Ovary (tissue), 9 donors: ENCODE measurements around the gene C9orf50. TPM values are rescaled to one million over a fixed set of nuclear protein-coding genes. Genes with fewer than 3 reads are reported as not detected.
A peak's percentile ranks its signal among the peaks of the same experiment; 100 is the strongest.

Experiments
- DNase-seq, 5 donors: peaks; one replicate each; pipeline ENCODE4 v3.0.0-alpha.2; 2019 to 2020
- H3K27ac ChIP-seq, 2 donors: fragments of 200-600 bp; one replicate each; pipeline versions ENCODE4 v1.5.1 to v1.8.0; 2019 to 2022
- H3K27me3 ChIP-seq: fragments of 200-600 bp; one replicate; pipeline ENCODE4 v1.8.0; 2022
- H3K36me3 ChIP-seq: fragments of 200-600 bp; sonication (generic); one replicate; pipeline ENCODE4 v1.5.1; 2019
- H3K4me1 ChIP-seq: one replicate; pipeline ENCODE4 v1.8.1; 2013; ENCODE audit warnings: mild to moderate bottlenecking, moderate library complexity; ENCODE audit not compliant: insufficient read depth
- H3K4me3 ChIP-seq: fragments of 200-600 bp; sonication (generic); one replicate; pipeline ENCODE4 v1.5.1; 2017
- H3K9me3 ChIP-seq, 2 donors: fragments of 200-600 bp in 1 of 2; sonication (generic) in 1 of 2; one replicate each; pipeline versions ENCODE4 v1.5.1 to v1.8.1; 2013 to 2019; ENCODE audit warnings: mild to moderate bottlenecking in 1 of 2, moderate library complexity in 1 of 2
- EP300 ChIP-seq: sonication (generic); formaldehyde crosslinking; IDR thresholded peaks from one replicate; pipeline ENCODE4 v1.6.1; 2017; ENCODE audit warnings: antibody characterized with exemption
- POLR2A ChIP-seq: fragments of 450-650 bp; IDR thresholded peaks from one replicate; pipeline ENCODE4 v1.6.1; 2017; ENCODE audit warnings: antibody characterized with exemption, mild to moderate bottlenecking, moderate library complexity
- WGBS, 3 donors: extraction: QIAGEN DNeasy Blood & Tissue Kit in 1 of 3; methylation state at CpG; one replicate each; pipeline versions ENCODE4 v1.1.5 to v1.1.7; 2013 to 2017; 5-methylcytosine and 5-hydroxymethylcytosine counted together
- intact Hi-C, 4 donors: fragments of 100-400 bp; cut with DNase I; formaldehyde crosslinking; loops; one replicate each; pipeline versions ENCODE4 v1.11.0 to v1.15.1; 2022 to 2023
- polyA plus RNA-seq, 2 donors: library from polyadenylated mRNA; stranded (reverse); fragments of 200-250 nt in 1 of 2; fragments of 350-450 nt in 1 of 2; fragmentation: Illumina TruSeq in 1 of 2; extraction: RNeasy Lipid Tissue Mini Kit (QIAGEN cat#74804) in 1 of 2; gene quantifications; one replicate each; pipeline ENCODE4 v1.2.3, GENCODE V29; 2013 to 2014
- total RNA-seq, 7 donors: library from RNA; depleted of rRNA in 2 of 7; stranded (reverse); fragments of >200 nt in 2 of 7; fragmentation: NEBNext Ultra II Directional in 3 of 7; extraction: Animal tissue kit (Norgen Biotek cat#: 25700) in 3 of 7; gene quantifications; one replicate each; pipeline versions ENCODE4 v1.1.0 to v1.2.4, GENCODE V29; 2016 to 2023
- TF ChIP-seq, protein P1 (sequence below), 3 donors: fragments of 450-650 bp in 2 of 3; fragments of 200-600 bp in 1 of 3; IDR thresholded peaks; one replicate each; pipeline versions ENCODE4 v1.5.1 to v1.8.0; 2016 to 2022; ENCODE audit warnings: antibody characterized with exemption in 3 of 3, mild to moderate bottlenecking in 1 of 3
- donor health status: DM: no; HTN: no; CAD: no; lungs with moderate emphysema.
- donor health status: DM: no; HTN: no; CAD: no.
- donor health status: Bipolar disorder and iron deficiency.
- donor health status: DM: yes; HTN: yes; CAD: no.
- donor health status: DM: no; HTN: no; CAD: no.
- donor health status: DM: yes; HTN: yes; CAD: no.

The C9orf50 gene
- total and polyA plus RNA-seq, 9 donors, result 0.07 to 1.1 (median 0.30) TPM; not detected in 6

DNA sequence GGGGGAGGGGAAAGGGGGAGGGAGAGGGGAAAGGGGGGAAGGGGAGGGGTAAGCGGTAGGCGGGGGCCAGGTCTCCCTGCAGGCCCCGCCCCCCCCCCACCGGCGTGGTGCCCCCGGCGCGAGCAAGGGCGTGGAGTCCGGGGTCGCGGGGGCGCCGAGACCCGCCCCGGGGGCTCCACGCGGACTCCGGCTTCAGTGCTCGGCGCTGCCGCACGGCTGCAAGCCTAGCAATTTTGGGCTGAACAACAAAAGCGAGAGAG, 10.8 kb downstream of the C9orf50 start:
- TF ChIP-seq POLR2A (no peak), EP300 (no peak)
- TF ChIP-seq, protein P1, sequence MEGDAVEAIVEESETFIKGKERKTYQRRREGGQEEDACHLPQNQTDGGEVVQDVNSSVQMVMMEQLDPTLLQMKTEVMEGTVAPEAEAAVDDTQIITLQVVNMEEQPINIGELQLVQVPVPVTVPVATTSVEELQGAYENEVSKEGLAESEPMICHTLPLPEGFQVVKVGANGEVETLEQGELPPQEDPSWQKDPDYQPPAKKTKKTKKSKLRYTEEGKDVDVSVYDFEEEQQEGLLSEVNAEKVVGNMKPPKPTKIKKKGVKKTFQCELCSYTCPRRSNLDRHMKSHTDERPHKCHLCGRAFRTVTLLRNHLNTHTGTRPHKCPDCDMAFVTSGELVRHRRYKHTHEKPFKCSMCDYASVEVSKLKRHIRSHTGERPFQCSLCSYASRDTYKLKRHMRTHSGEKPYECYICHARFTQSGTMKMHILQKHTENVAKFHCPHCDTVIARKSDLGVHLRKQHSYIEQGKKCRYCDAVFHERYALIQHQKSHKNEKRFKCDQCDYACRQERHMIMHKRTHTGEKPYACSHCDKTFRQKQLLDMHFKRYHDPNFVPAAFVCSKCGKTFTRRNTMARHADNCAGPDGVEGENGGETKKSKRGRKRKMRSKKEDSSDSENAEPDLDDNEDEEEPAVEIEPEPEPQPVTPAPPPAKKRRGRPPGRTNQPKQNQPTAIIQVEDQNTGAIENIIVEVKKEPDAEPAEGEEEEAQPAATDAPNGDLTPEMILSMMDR (IDR thresholded peaks at IDR 0.05), result no peak
- peak overlapping the region; percentile 56 to 89 for H3K27ac ChIP-seq
- H3K4me1 ChIP-seq, result peaks cover 16% of the 10 kb centered on the region
- WGBS, 3 donors, result 1 to 2% (median 1%) methylated on average over 18 to 24 of the region's 24 CpGs
- no peaks in the 10 kb centered on the region for H3K9me3 ChIP-seq
- H3K36me3 ChIP-seq, result no peaks in the 10 kb centered on the region
- no peaks in the 10 kb centered on the region for H3K27me3 ChIP-seq
- intact Hi-C loops, result loop anchor here in 3 of 4 donors (1.0 to 10.0 kb wide), 5 partner anchors 198 to 471 kb away; no protein-coding TSS in a partner anchor
- DNase-seq, result no peak
- H3K4me3 ChIP-seq, result peak overlapping the region; percentile 57

DNA sequence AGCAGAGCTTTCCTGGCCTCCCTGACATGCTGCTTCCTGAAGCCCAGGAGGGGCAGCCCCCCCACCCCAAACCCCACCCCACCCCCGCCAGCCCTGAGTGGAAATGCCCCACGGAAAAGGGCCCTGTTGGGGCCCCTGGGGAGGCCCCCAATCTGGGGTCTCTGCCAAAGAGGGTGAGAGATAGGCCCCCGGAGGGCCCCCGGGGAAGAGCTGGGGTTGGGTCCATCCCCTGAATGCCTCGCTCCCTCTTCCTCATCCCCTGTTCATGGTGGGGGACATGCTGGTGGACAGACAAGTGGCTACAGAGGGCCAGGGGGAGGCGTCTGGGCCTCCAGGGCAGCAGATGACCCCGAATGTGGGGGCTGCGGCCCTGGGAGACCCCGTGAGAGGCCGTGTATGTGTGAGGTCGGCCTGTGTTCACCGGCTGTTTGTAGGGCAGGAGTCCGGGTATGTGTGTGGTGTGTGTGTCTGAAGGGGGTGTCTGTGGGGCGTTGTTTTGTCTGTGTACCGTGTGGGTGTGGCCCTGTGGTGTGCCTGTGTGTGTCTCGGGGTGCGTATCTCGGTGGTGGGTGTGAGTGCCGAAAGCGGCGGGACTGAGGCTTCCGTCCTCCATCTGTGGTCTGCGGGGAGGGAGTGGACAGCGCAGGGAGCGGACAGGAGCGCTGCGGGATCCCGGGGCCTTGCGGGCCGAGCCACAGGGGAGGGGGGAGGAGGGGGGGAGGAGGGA, 11.3 kb downstream of the C9orf50 start:
- Histone ChIP-seq H3K36me3 (no peaks in the 10 kb centered on the region), H3K4me3 (peak overlapping the region; percentile 57), H3K27ac (peak overlapping the region; percentile 56 to 89), H3K9me3 (no peaks in the 10 kb centered on the region), H3K27me3 (no peaks in the 10 kb centered on the region), H3K4me1 (peaks cover 16% of the 10 kb centered on the region)
- 4 to 13% (median 10%) methylated on average over 23 to 25 of the region's 30 CpGs for WGBS, 3 donors
- TF ChIP-seq POLR2A (no peak), EP300 (no peak)
- TF ChIP-seq, protein P1 (IDR thresholded peaks at IDR 0.05), result no peak
- intact Hi-C loops, result loop anchor here (1.0 to 10.0 kb wide), 12 partner anchors 55 to 471 kb away; partner anchors contain the start of gene IER5L (in 1 of the 4)
- peak; percentile 67 to 81 (median 75) for DNase-seq

DNA sequence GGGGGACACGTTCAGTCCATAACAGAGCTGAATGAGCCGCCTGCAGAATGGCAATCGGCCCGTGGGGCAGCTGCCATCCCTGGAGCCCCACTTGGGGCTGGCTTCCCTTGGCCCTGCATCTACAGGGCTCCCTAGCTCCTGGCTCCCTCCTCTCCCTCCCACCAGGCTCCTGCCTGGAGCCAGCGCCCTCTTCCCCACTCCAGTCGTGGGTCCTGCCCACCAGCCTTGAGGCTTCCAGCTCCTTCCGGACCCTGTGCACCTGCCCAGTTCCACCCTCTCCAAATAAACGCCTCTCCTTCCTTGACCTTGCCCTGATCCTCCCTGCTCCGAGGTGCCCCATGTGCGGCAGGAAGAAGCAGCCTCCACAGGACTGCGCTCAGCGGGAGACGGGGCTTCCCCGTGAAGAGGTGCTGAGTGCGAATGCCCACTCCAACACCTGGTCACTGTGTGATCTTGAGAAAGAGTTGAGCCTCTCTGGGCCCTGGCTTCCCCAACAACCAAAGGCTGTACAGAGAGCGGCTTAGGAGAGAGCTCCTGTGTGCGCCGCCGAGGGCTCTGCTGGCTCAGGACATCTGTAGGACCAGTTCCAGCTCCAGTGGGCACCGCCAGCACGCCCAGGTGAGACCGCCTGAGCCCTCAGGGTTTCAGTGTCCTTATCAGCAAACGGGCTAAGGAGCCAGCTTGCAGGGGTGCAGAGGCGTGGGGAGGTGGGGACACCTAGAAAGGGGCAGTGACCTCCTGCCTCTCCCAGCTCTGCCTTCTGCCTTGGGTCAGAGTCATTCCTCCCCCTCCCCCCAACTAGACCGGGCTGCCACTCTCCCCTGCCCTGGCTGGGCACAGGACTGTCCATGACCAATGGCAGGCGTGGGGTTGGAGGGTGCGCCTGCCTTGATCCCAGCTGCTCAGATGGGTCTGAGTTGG, 12.1 kb downstream of the C9orf50 start:
- Histone ChIP-seq H3K4me1 (peaks cover 16% of the 10 kb centered on the region), H3K27ac (peak overlapping the region; percentile 56 to 89), H3K9me3 (no peaks in the 10 kb centered on the region), H3K27me3 (no peaks in the 10 kb centered on the region), H3K4me3 (no peak overlapping the region), H3K36me3 (no peaks in the 10 kb centered on the region)
- DNase-seq, result peak in 3 of 5 donors; percentile 48 to 61 (median 54)
- TF ChIP-seq EP300 (no peak), POLR2A (no peak)
- TF ChIP-seq, protein P1 (IDR thresholded peaks at IDR 0.05), result no peak
- intact Hi-C loops, result loop anchor here (2.0 to 10.0 kb wide), 9 partner anchors 54 to 470 kb away; partner anchors contain the start of gene IER5L (in 1 of the 4)
- WGBS, 3 donors, result 83 to 90% (median 88%) methylated on average over 22 to 27 of the region's 27 CpGs

DNA sequence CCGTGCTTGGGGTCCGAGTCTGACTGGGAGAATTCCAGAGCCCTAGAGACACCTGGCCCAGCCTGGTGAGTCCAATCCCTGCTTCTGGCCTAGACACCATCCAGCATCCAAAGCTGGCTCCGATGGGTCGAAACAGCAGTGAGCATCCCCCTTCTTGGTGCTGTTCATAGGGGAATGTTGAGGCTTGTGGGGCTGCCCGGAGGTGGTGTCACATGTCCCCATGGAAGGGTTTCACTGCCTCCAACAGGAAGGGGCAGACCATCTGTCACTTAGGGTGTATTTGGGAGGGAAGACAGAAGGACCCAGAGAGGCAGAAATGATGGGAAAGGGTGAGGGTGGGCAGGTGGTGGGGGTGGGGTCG, 13.9 kb downstream of the C9orf50 start:
- H3K4me3 ChIP-seq, result no peak overlapping the region
- intact Hi-C loops, result loop anchor here (5.0 to 10.0 kb wide), 8 partner anchors 52 to 432 kb away; partner anchors contain the start of gene IER5L (in 1 of the 4)
- H3K4me1 ChIP-seq, result peaks cover 16% of the 10 kb centered on the region
- no peaks in the 10 kb centered on the region for H3K27me3 ChIP-seq
- TF ChIP-seq POLR2A, result no peak
- TF ChIP-seq, protein P1 (IDR thresholded peaks at IDR 0.05), result no peak
- no peak for TF ChIP-seq EP300
- H3K9me3 ChIP-seq, result no peaks in the 10 kb centered on the region
- WGBS, 3 donors, result 66 to 74% (median 69%) methylated on average over 6 of the region's 6 CpGs
- no peaks in the 10 kb centered on the region for H3K36me3 ChIP-seq
- peak overlapping the region in 1 of 2 donors; percentile 56 for H3K27ac ChIP-seq
- no peak for DNase-seq
